CD4-positive, alpha-beta T cell treated with Interleukin-6 at 100 ng/mL for 8 hours (primary cell): Measurements from ENCODE around the gene FAAP20.

Experiments used
- DNase-seq: peaks from one replicate; pipeline ENCODE4 v3.0.0-alpha.2; 2020; ENCODE audit warnings: mixed read lengths, low spot score

Gene FAAP20, protein sequence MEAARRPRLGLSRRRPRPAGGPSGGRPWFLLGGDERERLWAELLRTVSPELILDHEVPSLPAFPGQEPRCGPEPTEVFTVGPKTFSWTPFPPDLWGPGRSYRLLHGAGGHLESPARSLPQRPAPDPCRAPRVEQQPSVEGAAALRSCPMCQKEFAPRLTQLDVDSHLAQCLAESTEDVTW

DNA sequence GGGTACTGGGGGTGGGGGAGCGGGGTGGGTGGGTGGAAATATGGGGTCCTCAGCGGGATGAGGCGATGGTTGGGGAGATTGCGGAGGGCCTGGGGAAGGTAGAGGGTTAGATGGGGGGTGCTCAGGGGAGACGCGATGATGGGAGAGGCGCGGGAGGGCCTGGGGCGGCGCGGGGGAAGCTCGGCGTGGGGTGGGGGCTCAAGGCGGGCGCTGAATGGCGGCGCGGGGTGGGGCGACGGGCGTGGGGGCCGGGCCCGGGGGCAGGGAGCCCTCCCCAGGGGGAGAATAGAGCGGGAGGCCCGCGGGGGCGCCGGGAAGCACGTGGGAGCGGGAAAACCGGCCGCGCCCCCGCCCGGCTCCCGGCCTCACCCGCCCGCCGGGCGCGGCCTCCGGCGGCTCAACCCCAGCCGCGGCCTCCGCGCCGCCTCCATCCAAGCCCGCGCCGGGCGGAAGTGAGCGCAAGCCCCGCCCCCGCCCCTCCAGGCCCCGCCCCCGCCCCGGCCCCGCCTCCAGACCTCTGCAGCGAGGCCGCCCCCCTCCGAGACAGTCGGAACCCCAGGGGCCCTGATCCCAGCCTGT lies at the start of gene FAAP20:
Gene FAAP20, minus strand, starts transcription at position 454 of the 579 bp plus-strand sequence. Its CDS starts 23 bp downstream, at position 431.
- DNase-seq: peak; percentile 83

DNA sequence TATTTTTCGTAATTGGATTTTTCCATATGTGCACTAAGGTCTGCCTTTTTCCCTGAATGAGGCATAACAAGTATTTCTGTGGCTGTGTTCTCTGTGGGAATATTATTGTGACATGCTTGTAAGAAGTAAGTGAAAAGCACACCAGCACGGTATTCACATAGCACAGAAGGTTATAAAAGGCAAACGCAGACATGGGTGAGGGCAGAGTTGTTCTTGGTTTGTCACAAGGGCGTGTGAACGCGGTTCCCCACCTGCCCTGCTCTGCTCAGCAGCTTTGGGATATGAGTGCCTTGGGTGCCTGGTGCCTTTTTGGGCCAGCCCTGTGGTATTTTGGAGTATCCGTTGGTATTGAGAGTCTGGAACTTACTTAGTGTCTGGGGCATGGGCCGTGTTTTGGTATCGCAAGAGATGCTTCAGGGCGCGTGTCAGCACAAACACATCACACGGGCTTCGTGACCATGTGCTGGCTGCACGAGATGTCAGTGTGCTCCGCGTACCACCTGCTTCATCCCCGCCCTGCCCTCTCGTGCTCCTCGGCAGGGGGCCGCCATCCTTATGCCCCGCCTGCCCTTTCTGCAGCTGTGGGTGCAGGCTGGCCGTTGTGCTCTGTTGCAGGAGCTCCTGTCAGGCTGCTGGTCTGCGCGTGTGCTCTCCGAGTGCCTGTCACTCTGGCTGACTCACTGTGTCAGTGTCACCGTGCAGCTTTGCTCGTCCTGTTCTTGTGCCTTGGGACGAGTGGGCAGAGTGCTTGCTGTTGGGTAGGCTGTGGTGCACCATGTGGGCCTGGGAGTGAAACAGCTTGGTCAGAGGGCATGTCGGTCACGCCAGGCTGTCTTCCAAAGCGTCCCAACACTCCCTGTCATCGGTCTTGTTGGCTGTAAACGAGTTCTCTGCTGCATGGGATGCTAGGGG lies 48.5 kb upstream of the FAAP20 start:
- DNase-seq: no peak

DNA sequence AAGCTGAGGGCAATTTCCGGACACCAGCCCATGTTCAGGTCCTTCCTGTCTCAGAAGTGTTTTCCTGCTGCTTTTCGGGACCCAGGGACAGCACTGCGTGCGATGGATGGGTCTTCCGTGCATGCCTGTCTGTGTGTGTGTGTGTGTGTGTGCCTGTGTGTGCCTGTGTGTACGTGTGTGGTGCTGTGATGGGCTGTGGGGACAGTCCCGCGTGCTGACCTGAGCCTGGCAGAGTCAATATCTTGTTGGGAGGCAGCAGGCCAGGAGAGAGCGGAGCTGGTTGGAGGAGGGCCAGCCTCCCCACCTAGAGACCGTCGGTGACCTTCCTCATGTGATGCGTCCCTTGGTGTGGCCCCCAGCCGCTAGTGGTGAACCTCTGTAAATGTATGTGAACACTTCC lies 47.2 kb upstream of the FAAP20 start:
- DNase-seq: no peak

DNA sequence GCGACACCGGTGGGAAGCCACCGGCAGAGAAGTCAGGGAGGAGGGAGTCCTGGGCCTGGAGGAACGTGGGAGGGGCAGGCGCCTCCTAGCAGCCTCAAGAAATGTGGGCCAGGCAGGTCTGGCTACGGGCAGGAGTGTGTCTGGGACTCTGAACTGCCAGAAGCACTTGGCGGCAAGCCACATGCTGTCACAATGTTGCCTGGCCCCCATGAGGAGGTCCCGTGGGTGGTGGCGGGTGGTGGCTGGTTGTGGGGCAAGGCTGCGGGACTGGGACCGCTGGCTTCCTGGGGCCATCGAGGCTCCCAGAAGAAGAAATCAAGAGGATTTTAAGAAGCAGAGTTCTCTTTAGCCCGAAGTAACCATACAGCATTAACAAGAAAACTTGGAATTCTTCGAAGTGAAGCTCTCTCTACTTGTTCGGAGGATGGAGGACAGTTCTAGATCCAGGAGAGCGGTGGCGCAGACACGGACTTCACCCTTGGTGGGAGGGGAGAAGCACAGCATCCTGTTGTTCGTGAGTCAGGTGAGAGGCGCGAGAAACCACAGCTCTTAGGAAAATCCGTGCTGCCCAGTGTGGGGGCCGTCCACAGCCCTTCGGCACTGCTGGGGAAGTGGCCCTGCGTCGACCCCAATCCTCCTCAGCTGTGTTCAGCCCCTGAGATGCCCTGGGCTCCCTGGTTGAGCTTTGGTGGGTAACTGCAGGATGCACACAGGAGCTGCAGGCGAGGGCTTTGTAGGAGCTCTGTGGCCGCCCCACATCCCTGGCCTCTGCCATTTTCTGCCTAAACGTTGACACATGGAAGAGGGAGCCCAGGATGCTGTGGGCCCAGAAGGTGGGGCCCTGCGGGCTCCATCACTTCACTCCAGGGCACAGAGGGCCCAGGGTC lies 45.9 kb upstream of the FAAP20 start:
- DNase-seq: no peak

DNA sequence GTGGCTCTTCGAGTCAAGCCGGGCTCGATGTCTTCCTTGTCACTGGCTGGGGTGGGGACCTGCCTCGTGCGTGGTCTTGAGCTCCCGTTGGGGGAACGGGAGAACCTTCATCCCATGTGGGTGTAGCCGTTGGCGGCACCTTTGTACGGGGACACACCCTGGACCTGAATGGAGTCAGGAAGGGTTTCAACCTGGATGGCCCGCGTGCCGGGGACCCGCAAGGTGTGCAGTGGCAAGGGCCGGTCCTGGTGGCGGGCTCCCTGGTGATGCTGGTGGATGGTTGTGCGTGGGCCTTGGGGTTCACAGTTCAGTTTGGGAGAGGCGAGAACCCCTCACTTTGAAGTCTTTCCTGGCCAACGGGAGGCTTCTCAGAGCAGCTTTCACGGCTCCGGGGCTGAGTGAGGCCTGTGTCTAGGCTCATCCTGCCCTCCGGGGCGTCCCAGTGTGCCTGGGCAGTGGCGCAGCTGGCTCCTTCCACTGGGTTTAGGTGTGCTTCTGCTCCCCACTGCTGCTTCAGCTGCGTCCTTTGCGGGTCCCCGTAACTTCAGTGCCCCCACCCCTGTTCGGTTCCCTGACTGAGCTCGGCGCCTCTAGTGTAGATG lies 44.9 kb upstream of the FAAP20 start:
- DNase-seq: no peak

DNA sequence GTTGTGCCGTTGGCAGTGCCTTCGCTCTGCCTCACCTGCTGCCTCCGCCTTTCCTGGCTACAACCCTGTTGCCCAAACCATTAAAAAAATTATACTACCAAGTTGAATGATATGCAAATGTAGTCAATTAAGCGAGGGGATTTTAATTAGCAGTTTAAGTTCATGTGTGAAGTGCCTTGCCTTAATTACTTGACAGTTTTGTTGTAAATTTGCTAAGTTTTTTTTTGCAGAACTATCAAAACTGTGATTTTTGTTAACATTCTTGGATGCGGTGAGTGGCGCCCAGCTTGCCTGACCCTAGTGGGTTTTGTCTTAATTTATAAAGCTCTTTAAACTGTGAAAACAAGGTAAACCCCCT lies 44.4 kb upstream of the FAAP20 start:
- no peak for DNase-seq

DNA sequence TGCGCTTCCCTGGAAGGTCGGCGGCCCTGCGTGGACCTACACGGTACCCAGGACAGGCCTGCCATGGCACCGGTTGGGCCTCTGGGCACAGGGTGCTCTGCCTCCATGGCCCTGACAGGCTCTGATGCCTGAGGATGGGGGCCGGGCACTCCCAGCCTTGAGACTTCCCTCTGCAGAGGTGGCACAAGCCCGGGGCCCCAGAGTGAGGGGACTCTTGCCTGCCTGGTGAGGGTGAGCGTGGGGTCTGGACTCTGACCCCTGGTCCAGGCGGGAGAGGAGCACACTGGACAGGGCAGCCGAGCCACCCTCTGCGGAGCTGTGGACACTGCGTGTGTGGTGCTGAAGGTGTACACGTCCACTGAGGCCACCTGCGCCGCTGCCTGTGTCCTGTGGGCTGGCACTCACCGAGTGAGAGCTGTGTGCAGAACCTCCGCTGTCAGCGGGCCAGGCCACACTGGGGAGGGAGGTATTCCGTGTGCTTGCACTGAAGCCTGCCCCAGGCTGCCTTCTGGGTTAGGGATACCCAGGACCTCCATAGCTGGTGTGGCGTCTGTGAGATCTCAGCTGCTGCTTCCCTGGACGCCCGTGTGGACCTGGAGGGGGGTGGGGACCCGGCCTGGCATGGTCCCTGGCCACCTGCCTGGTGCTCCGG lies 43.9 kb upstream of the FAAP20 start:
- no peak for DNase-seq

DNA sequence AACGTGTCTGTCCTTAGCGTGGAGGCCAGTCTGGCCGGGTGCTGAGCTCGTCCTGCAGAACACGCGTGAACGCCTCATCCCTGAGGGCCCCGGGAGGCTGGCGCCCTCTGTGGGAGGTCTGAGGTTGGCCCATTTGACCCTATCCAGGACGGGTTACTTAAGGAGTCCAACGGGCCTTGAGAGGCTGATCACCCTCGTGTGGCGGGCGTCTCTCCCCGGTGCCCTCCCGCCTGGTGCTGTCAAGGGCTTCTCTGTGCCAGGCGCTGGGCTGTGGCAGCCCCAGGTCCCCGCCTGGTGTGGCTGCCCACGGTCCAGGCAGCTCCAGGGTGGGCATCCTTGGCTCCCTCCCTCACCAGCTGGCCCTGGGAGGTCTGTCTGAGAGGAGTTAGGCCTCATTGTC lies 43.2 kb upstream of the FAAP20 start:
- DNase-seq: no peak

DNA sequence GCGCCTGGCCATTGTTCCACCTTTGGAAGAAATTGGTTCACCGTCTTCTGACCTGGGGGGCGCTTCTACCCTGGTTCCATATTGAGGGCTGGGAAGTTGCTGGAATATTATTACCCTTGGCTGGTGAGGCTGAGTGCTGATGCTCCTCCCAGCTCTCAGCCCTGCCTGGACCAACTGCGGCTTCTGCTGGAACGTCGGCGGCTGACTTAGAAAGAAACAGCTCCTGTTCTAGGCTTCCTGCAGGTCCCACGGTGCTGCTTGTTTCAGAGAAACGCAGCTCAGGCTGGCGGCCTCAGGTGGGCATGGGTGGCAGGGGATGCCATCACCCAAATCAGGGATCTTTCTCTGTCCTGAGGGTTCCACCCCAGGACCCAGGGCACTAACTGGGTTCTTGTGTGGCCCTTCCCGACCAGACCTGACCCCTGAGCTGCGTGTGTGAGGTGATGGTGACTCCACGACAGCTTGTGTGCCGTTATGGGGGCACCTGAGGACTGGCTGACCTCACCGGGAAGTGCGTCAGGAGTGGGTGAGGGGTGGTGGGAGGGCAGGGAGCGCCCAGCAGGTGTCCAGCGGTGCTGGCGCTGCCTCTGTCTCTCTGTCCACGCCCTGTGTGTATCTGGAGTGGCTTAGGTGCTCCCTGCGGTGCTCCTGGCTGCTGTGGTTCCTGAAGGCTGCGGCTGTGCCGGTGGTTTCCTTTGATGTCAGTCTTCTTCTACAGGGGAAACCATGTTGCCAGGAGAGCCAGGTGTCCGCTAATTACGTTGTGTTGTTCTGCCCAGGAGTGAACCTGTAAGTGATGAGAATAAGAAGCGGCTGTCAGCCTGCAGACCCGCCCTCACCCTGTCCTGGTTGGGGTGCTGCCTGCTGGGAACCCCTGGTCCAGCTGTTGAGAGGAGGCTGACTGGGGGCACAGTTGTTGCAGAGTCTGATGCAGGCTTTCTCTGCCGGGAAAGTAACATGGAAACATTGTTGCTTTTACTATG lies 42.4 kb upstream of the FAAP20 start:
- DNase-seq: peak; percentile 62

DNA sequence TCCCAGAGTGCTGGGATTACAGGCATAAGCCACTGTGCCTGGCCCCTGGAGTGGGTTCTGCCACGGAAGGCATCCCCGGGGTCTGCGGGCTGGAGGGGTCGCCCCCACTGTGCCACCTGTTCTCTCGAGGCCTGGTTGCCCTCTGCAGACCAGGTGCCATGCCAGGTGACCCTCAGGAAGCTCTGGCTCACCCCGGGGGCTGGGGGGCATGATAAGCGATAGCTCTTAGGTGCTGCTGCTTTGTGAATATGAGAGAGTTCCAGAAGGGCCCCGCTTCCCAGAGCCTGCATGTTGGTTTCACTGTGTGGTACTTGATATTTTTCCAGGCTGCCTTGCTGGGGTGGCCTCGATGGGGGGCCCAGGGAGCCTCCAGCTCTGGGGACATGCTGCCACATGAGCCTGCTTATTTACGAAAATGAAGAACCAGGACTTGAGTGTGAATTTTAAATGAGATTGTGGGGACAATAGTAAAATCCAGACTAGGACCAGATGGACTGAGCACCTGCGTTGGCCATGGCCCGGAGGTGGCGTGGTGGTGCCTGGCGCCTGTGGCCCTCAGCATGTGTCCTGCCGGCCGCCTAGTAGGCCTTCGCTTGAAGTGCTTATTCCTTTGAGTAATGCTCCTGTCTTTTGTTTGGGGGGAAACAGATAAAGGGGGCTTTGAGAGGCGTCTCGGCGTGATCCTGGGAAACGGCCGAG lies 40.9 kb upstream of the FAAP20 start:
- DNase-seq: no peak

DNA sequence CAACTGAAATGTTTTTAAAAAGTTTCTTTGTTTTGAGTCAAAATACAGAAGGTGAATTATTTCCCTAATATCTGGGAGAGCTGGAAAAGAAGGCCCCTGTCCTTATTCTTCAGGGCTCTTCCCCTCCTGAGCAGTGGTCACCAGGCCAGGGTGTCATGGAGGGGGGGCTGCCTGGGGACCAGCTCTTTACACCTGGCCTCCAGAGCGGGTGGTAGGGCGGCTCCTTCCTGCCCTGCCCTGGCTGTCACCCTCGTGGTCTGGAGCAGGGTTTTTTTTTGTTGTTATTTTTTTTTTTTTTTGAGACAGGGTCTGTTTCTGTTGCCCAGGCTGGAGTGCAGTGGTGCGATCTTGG lies 40.2 kb upstream of the FAAP20 start:
- DNase-seq: no peak

DNA sequence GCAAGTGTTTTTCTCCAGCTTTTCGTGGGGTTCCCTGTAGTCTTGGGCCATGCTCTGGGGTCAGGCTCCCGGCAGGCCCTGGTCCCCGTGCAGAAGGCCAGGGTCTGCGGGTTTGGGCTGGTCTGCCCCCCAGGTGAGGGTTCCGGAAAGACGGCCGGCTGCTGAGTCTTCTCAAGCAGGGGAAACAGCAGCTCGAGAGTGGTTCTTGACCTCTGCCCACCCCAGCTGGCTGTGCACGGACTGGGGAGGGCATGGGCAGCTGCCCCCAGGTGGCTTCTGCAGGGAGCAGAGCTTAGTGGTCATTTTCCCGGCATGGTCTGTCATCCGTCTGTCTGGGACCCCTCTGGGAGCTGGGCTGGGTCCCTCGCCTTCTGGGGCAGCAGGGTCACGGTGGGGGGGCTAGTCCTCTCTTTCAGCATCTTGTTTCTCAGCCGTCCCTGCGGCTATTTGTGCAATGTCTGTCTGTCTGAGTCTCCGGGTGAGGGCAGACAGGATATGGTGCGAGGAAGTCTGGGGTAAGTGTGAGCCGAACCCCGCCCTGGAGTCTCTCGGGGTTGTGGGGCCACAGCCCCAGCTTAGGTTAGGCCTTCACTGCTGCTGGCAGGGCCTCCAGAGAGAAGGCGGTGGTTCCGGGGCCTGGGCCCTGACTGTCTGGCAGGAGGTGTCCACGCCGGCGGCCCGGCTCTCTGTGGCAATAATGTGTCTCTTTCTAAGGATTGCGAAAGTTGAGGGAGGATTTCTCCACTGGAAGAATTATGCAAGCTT lies 39.6 kb upstream of the FAAP20 start:
- peak; percentile 79 for DNase-seq

DNA sequence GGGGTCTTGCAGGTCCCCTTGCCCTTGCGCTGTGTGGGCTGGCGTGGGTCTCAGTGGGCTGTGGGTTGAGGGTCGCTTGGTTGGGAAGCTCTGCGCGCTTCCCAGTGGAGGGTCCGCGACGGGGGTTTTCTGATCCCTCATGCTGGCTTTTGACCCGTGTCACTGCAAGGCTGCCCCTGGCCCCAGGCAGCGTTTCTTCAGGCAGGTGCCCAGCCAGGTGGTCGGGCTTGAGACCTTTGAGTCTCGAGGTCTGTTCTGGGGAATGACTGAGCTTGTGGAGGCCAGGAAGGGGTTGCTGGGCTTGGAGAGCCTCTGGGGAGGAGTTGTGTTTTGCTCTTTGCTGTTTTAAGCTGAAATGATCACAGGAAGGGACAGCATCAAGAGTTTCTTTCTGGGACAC lies 38.9 kb upstream of the FAAP20 start:
- no peak for DNase-seq

DNA sequence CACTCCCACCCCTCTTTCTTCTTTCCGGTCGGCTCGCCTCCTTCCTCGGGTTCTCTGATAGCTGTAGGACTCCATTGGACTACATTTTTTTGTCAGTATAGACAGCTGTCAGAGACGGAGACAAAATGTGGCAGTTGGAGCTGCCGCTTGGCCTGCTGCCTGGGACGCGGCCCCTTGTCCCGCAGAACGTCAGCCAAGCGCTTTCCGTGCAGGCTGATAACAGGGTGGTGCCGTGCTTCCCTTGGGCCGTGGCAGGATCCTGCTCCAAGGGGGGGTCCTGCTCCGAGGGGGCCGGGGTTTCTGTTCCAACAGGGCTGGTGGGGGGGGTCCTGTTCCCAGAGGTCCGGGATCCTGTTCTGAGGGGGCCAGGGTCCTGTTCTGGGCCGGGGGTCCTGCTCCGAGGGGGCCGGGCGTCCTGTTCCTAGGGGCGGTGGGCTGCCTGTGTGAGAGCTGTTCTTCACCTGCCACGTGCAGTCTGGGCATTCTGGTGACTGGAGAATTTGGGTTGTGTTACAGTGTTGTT lies 38.4 kb upstream of the FAAP20 start:
- DNase-seq: no peak

DNA sequence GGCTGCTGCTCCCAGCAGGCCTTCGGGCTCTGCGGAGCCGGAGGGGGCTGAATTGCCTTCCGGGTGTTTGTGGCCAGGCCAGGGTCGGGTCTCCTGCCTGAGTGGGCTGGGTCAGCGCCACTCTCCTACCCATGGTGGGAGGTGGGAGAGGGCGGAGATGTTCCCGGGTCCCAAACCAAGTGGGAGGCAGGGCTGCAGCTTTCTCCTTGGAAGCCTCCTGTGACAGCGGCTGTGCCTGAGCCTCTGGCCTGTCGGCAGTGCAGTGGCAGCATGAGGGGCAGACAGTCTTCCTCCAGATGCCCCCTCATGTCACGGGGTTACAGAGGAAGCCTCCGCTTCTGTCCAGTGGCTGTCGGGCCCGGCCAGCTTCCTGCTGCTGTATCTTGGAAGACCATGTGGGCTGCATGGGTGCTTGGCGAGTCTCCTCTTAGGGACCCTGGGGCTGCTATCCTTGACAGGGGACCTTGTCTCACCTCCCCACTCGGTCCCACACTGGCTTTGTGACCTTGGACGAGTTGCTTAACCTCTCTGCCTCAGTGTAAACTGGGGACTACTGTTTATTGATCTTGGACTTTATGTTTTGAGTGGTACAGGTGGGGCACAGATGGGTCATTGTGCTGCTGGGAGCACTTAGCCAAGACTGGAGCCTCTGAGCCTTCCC lies 37.8 kb upstream of the FAAP20 start:
- DNase-seq: no peak

DNA sequence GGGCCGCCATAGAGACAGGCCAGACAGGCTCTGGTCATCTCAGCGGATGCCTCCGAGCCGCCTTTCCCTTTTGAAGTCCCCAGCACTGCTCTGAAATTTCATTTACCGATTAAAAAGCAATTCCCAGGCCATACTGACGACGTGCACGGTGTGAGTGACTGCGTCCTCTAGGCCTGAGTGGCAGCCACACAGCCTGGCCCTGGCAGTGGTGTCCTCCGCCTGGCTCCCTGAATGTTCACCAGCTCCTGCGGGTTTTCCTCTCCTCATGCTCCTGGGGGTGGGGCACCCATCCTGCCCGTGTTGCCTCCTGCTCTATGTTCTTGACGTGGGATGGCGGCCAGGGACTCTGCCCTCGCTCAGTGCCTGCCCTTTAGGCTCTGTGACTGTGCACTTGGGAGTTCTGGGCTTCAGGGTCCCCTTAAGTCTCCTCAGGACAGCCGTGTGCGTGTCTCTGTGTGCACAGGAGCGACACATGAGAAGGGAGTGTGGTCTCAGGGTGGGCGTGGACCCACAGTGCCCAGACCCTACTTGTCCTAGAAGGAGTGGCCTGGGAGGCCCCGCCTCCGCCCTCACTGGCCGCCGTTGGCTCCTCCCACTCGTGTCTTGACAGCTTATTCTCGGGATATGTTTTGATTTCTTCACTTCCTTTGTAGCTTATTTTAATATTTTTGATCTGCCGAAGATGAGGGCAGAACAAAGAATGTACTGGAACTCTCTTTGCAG lies 37.1 kb upstream of the FAAP20 start:
- DNase-seq: peak; percentile 85

DNA sequence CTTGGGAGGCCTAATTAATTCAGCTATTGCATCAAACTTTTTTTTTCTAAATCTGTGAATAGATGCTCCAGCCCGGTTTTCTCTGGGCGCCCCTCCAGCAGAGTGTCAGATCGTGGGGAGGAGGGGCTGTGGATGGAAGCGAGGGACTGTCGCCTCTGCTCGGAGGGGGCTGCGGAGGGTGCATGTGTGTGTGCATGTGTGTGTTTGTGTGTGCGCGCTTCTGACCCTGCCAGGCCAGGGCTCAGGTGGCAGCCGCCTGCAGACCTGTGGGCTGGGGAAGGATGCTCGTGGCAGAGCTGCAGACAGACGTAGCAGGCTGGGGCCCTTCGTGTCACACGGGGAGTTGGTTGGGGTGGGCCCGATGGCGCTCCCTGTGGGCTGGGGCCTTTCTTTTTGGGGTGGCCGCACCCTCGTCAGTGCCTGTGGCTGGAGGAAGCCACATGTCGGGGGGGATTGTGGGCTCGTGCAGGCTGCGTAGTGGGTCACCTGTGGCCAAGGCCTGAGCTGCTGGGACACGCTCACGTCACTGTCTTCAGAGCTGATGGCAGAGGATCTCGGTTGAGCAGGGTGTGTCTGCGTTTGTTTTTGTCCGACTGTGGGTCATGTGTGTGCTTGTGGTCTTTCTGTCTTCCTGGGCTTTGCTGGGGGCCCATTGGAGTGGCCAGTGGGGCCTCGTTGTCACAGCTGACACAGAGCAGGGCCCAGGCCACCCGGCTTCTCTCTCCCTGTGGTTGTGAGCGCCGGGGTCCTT lies 36.4 kb upstream of the FAAP20 start:
- peak; percentile 39 for DNase-seq
